Body of pancreas (tissue), 4 donors: Measurements from ENCODE around the gene TYROBP. TPM values are rescaled to one million over a fixed set of nuclear protein-coding genes. Genes with fewer than 3 reads are reported as not detected.

Source experiments
- ATAC-seq: fragments of 150-250 bp; one replicate; pipeline ENCODE4 v1.9.1; 2016
- DNase-seq, 4 donors: peaks; one replicate each; pipeline ENCODE4 v3.0.0-alpha.2; 2019
- H3K27ac ChIP-seq, 4 donors: fragments of 200-600 bp; sonication (generic); 1 replicate in 3 of 4; 2 replicates in 1 of 4; pipeline versions ENCODE4 v1.5.1 to v1.6.1; 2016 to 2019; ENCODE audit warnings: mild to moderate bottlenecking in 1 of 4, mixed read lengths in 1 of 4, moderate library complexity in 1 of 4
- H3K27me3 ChIP-seq, 2 donors: fragments of 200-600 bp; sonication (generic); one replicate each; pipeline ENCODE4 v1.6.0; 2016; ENCODE audit warnings: mild to moderate bottlenecking in 1 of 2
- H3K36me3 ChIP-seq, 2 donors: fragments of 200-600 bp; sonication (generic); replicated peaks in 1 of 2; 2 replicates each; pipeline ENCODE4 v1.5.1; 2016; ENCODE audit warnings: low read depth in 2 of 2; ENCODE audit not compliant: insufficient read depth in 1 of 2
- H3K4me1 ChIP-seq: fragments of 200-600 bp; sonication (generic); one replicate; pipeline ENCODE4 v1.6.0; 2016
- H3K4me3 ChIP-seq, 2 donors: fragments of 200-600 bp; sonication (generic); 1 replicate in 1 of 2; 2 replicates in 1 of 2; pipeline ENCODE4 v1.5.1; 2016 to 2019
- H3K9me3 ChIP-seq, 3 donors: fragments of 200-600 bp; sonication (generic); 1 replicate in 2 of 3; 2 replicates in 1 of 3; pipeline ENCODE4 v1.5.1; 2016
- CTCF ChIP-seq, 7 experiments: fragments of 450-650 bp in 4 of 7; fragments of 200-600 bp in 3 of 7; sonication (generic) in 3 of 7; IDR thresholded peaks; one replicate each; pipeline ENCODE4 v1.5.1; 2016 to 2019; ENCODE audit warnings: antibody characterized with exemption in 7 of 7
- POLR2A ChIP-seq, 3 donors: fragments of 450-650 bp; IDR thresholded peaks; one replicate each; pipeline ENCODE4 v1.6.1; 2016; ENCODE audit warnings: antibody characterized with exemption in 3 of 3, mild to moderate bottlenecking in 2 of 3
- WGBS, 2 donors: methylation state at CpG; one replicate each; pipeline ENCODE4 v1.1.5; 2017; 5-methylcytosine and 5-hydroxymethylcytosine counted together
- intact Hi-C: fragments of 100-400 bp; cut with DNase I; formaldehyde crosslinking; loops from one replicate; pipeline ENCODE4 v1.15.1; 2023
- total RNA-seq, 2 donors: library from RNA; depleted of rRNA; stranded (reverse); fragments of >200 nt; gene quantifications; one replicate each; pipeline ENCODE4 v1.1.0, GENCODE V29; 2016

TYROBP gene
- total RNA-seq, 2 donors from 2014 or later: 19.2 to 38.6 TPM

- H3K27ac ChIP-seq: no peak overlapping the region
- 3 to 7% methylated on average over 9 of the region's 9 CpGs for WGBS, 2 donors
These were observed 23.7 kb upstream of the TYROBP start for GRCh38 chr19:35931874-35932202.

GRCh38 chr19:35931161-35931873 is 23.2 kb upstream of the TYROBP start:
- Histone ChIP-seq H3K4me3 (no peak overlapping the region), H3K4me1 (peaks cover 15% of the 10 kb centered on the region), H3K27ac (peak overlapping the region in 3 of 4 donors; percentile 43 to 82 (median 57)), H3K27me3 (no peaks in the 10 kb centered on the region), H3K9me3 (no peaks in the 10 kb centered on the region), H3K36me3 (no peaks in the 10 kb centered on the region)
- intact Hi-C loops: no loop called here
- TF ChIP-seq CTCF (IDR thresholded peaks at IDR 0.05): peak; percentile 75 to 99 (median 98)
- peak; percentile 36 to 91 (median 80) for TF ChIP-seq POLR2A (IDR thresholded peaks at IDR 0.05)
- DNase-seq (peak; percentile 99 to 100 (median 100)), ATAC-seq (peak; percentile 98)
- 0 to 1% methylated on average over 20 to 42 of the region's 47 CpGs for WGBS, 2 donors

More at GRCh38 chr19:35931874-35932202, 23.7 kb upstream of the TYROBP start:
- peaks cover 18% of the 10 kb centered on the region for H3K4me1 ChIP-seq
- H3K36me3 ChIP-seq: no peaks in the 10 kb centered on the region
- H3K27me3 ChIP-seq: no peaks in the 10 kb centered on the region
- DNase-seq: no peak
- intact Hi-C loops: no loop called here
- H3K9me3 ChIP-seq: no peaks in the 10 kb centered on the region
- ATAC-seq: no peak
- TF ChIP-seq CTCF (IDR thresholded peaks at IDR 0.05) (no peak), POLR2A (IDR thresholded peaks at IDR 0.05) (no peak)
- no peak overlapping the region for H3K4me3 ChIP-seq

GRCh38 chr19:35929876-35930275 is 21.8 kb upstream of the TYROBP start:
- intact Hi-C loops: loop anchor here (5.0 kb wide), 1 partner anchor 43 kb away; no protein-coding TSS in a partner anchor
- Histone ChIP-seq H3K4me1 (peaks cover 3% of the 10 kb centered on the region), H3K9me3 (no peaks in the 10 kb centered on the region), H3K4me3 (no peak overlapping the region), H3K27ac (no peak overlapping the region), H3K27me3 (no peaks in the 10 kb centered on the region), H3K36me3 (no peaks in the 10 kb centered on the region)
- WGBS, 2 donors: 49 to 91% methylated on average over 2 of the region's 2 CpGs
- TF ChIP-seq POLR2A (IDR thresholded peaks at IDR 0.05): no peak
- ATAC-seq: no peak
- no peak for DNase-seq

GRCh38 chr19:35928507-35928906 is 20.4 kb upstream of the TYROBP start:
- 65 to 68% methylated on average over 5 of the region's 5 CpGs for WGBS, 2 donors
- intact Hi-C loops: loop anchor here (5.0 kb wide), 1 partner anchor 41 kb away; no protein-coding TSS in a partner anchor
- DNase-seq (no peak), ATAC-seq (no peak)
- TF ChIP-seq CTCF (IDR thresholded peaks at IDR 0.05): no peak
- no peak for TF ChIP-seq POLR2A (IDR thresholded peaks at IDR 0.05)
- H3K9me3 ChIP-seq: no peaks in the 10 kb centered on the region
- peaks cover 3% of the 10 kb centered on the region for H3K4me1 ChIP-seq
- no peak overlapping the region for H3K4me3 ChIP-seq
- no peaks in the 10 kb centered on the region for H3K36me3 ChIP-seq
- H3K27me3 ChIP-seq: no peaks in the 10 kb centered on the region
- no peak overlapping the region for H3K27ac ChIP-seq

GRCh38 chr19:35925501-35925900 is 17.4 kb upstream of the TYROBP start:
- DNase-seq (no peak), ATAC-seq (no peak)
- Histone ChIP-seq H3K4me3 (no peak overlapping the region), H3K9me3 (no peaks in the 10 kb centered on the region), H3K27me3 (no peaks in the 10 kb centered on the region), H3K36me3 (no peaks in the 10 kb centered on the region), H3K27ac (no peak overlapping the region), H3K4me1 (no peaks in the 10 kb centered on the region)
- 81 to 84% methylated on average over 3 of the region's 3 CpGs for WGBS, 2 donors
- intact Hi-C loops: loop anchor here (5.0 kb wide), 1 partner anchor 38 kb away; no protein-coding TSS in a partner anchor
- TF ChIP-seq POLR2A (IDR thresholded peaks at IDR 0.05) (no peak), CTCF (IDR thresholded peaks at IDR 0.05) (no peak)
